Sigmoid colon (tissue), 7 donors: ENCODE results near the gene CNNM2. TPM values are rescaled to one million over a fixed set of nuclear protein-coding genes. Genes with fewer than 3 reads are reported as not detected.

Experiments
- DNase-seq: peaks from one replicate; pipeline ENCODE4 v3.0.0-alpha.2; 2019
- H3K27ac ChIP-seq, 4 donors: fragments of 200-600 bp; sonication (generic); one replicate each; pipeline ENCODE4 v1.5.1; 2016 to 2019; ENCODE audit warnings: mild to moderate bottlenecking in 1 of 4
- H3K27me3 ChIP-seq, 3 donors: fragments of 200-600 bp; sonication (generic); one replicate each; pipeline ENCODE4 v1.5.1; 2019; ENCODE audit warnings: mild to moderate bottlenecking in 1 of 3
- H3K36me3 ChIP-seq, 4 donors: fragments of 200-600 bp; sonication (generic); one replicate each; pipeline ENCODE4 v1.5.1; 2016 to 2019
- H3K4me1 ChIP-seq, 4 donors: fragments of 200-600 bp; sonication (generic); one replicate each; pipeline ENCODE4 v1.5.1; 2017 to 2019
- H3K4me3 ChIP-seq, 4 donors: fragments of 200-600 bp; sonication (generic); one replicate each; pipeline ENCODE4 v1.5.1; 2017 to 2019; ENCODE audit warnings: mild to moderate bottlenecking in 2 of 4, moderate library complexity in 1 of 4
- H3K9me3 ChIP-seq, 4 donors: fragments of 200-600 bp in 3 of 4; sonication (generic) in 3 of 4; one replicate each; pipeline versions ENCODE4 v1.5.1 to v1.6.1; 2013 to 2019
- CTCF ChIP-seq, 4 experiments: fragments of 450-650 bp in 3 of 4; fragments of 200-600 bp in 1 of 4; IDR thresholded peaks; one replicate each; pipeline ENCODE4 v1.5.1; 2016 to 2019; ENCODE audit warnings: antibody characterized with exemption in 4 of 4, mild to moderate bottlenecking in 3 of 4, moderate library complexity in 2 of 4
- EP300 ChIP-seq, 4 donors: sonication (generic); formaldehyde crosslinking; IDR thresholded peaks; one replicate each; pipeline ENCODE4 v1.6.1; 2017; ENCODE audit warnings: antibody characterized with exemption in 4 of 4
- POLR2A ChIP-seq, 2 donors: fragments of 450-650 bp; IDR thresholded peaks; one replicate each; pipeline ENCODE4 v1.6.1; 2016; ENCODE audit warnings: antibody characterized with exemption in 2 of 2, mild to moderate bottlenecking in 2 of 2, moderate library complexity in 2 of 2
- POLR2AphosphoS5 ChIP-seq, 4 donors: sonication (generic); formaldehyde crosslinking; IDR thresholded peaks; one replicate each; pipeline ENCODE4 v1.6.1; 2017; ENCODE audit warnings: antibody characterized with exemption in 4 of 4
- WGBS, 2 donors: extraction: QIAGEN DNeasy Blood & Tissue Kit; methylation state at CpG; one replicate each; pipeline ENCODE4 v1.1.7; 2013; 5-methylcytosine and 5-hydroxymethylcytosine counted together
- intact Hi-C: fragments of 100-400 bp; cut with DNase I; formaldehyde crosslinking; loops from one replicate; pipeline ENCODE4 v1.15.1; 2023
- polyA plus RNA-seq, 3 donors: library from polyadenylated mRNA; stranded (reverse); fragments of 200-250 nt; gene quantifications; one replicate each; pipeline ENCODE4 v1.2.3, GENCODE V29; 2013
- total RNA-seq, 4 donors: library from RNA; depleted of rRNA; stranded (reverse); fragments of >200 nt; gene quantifications; one replicate each; pipeline ENCODE4 v1.1.0, GENCODE V29; 2016
- donor health status: healthy with polysubstance abuse.
- donor health status: Bipolar disorder and iron deficiency.
- donor health status: healthy.

CNNM2 gene
- total and polyA plus RNA-seq, 7 donors = 2.4 to 11.1 (median 5.8) TPM

GRCh38 chr10:102945449-102945848, 27.4 kb downstream of the CNNM2 start:
- H3K27ac ChIP-seq = no peak overlapping the region
- intact Hi-C loops = no loop called here
- TF ChIP-seq CTCF (IDR thresholded peaks at IDR 0.05) (no peak), EP300 (IDR thresholded peaks at IDR 0.05) (no peak), POLR2AphosphoS5 (IDR thresholded peaks at IDR 0.05) (no peak), POLR2A (IDR thresholded peaks at IDR 0.05) (no peak)
- H3K4me3 ChIP-seq = no peak overlapping the region
- no peak for DNase-seq
- 87 to 88% methylated on average over 3 of the region's 3 CpGs for WGBS, 2 donors
- no peaks in the 10 kb centered on the region for H3K36me3 ChIP-seq
- H3K9me3 ChIP-seq = no peaks in the 10 kb centered on the region
- H3K27me3 ChIP-seq = no peaks in the 10 kb centered on the region
- peaks cover 0 to 7% (median 0%) of the 10 kb centered on the region in 4 donors for H3K4me1 ChIP-seq

- no peak for TF ChIP-seq CTCF (IDR thresholded peaks at IDR 0.05)
- no peak for TF ChIP-seq EP300 (IDR thresholded peaks at IDR 0.05)
- TF ChIP-seq POLR2A (IDR thresholded peaks at IDR 0.05) = no peak
- no peak for TF ChIP-seq POLR2AphosphoS5 (IDR thresholded peaks at IDR 0.05)
- intact Hi-C loops = no loop called here
- no peaks in the 10 kb centered on the region for H3K27me3 ChIP-seq
- peaks cover 0 to 7% (median 0%) of the 10 kb centered on the region in 4 donors for H3K4me1 ChIP-seq
- no peak for DNase-seq
- H3K4me3 ChIP-seq = no peak overlapping the region
- H3K9me3 ChIP-seq = no peaks in the 10 kb centered on the region
- 78 to 87% methylated on average over 2 of the region's 2 CpGs for WGBS, 2 donors
- H3K27ac ChIP-seq = no peak overlapping the region
- H3K36me3 ChIP-seq = no peaks in the 10 kb centered on the region
Measured at GRCh38 chr10:102945962-102946361, 27.9 kb downstream of the CNNM2 start.

- Histone ChIP-seq H3K4me1 (peaks cover 0 to 7% (median 0%) of the 10 kb centered on the region in 4 donors), H3K4me3 (no peak overlapping the region), H3K9me3 (no peaks in the 10 kb centered on the region), H3K27me3 (no peaks in the 10 kb centered on the region), H3K36me3 (no peaks in the 10 kb centered on the region), H3K27ac (no peak overlapping the region)
- no peak for TF ChIP-seq CTCF (IDR thresholded peaks at IDR 0.05)
- TF ChIP-seq POLR2AphosphoS5 (IDR thresholded peaks at IDR 0.05) = no peak
- TF ChIP-seq EP300 (IDR thresholded peaks at IDR 0.05) = no peak
- TF ChIP-seq POLR2A (IDR thresholded peaks at IDR 0.05) = no peak
- no peak for DNase-seq
- WGBS, 2 donors = 74 to 78% methylated on average over 2 of the region's 2 CpGs
- intact Hi-C loops = no loop called here
Measured at GRCh38 chr10:102946992-102947391, 28.9 kb downstream of the CNNM2 start.

GRCh38 chr10:102948176-102948575, 30.1 kb downstream of the CNNM2 start:
- Histone ChIP-seq H3K4me1 (peaks cover 0 to 7% (median 0%) of the 10 kb centered on the region in 4 donors), H3K9me3 (no peaks in the 10 kb centered on the region), H3K27me3 (no peaks in the 10 kb centered on the region), H3K4me3 (no peak overlapping the region), H3K36me3 (no peaks in the 10 kb centered on the region), H3K27ac (no peak overlapping the region)
- no peak for TF ChIP-seq POLR2AphosphoS5 (IDR thresholded peaks at IDR 0.05)
- TF ChIP-seq CTCF (IDR thresholded peaks at IDR 0.05) = no peak
- no peak for TF ChIP-seq EP300 (IDR thresholded peaks at IDR 0.05)
- TF ChIP-seq POLR2A (IDR thresholded peaks at IDR 0.05) = no peak
- intact Hi-C loops = no loop called here
- WGBS, 2 donors = 92 to 93% methylated on average over 4 of the region's 4 CpGs
- no peak for DNase-seq

DNA sequence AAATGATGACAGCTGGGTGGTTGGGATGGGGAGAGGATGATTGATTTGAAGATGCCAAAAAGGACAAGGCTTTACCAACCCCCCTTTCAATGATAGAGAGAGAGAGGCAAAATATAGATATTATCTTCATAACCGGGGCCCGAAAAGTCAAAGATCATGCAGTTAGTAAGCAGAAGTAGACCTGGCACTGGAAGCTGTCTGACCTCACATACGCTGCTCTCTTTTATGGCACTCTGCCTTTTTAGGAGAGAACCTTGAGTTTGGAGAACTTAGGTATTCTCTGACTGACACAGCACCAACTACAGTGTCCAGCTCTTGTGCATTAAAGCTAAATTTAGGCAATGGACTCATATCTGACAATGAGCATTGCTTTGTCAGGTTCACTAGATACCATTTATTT, 30.7 kb downstream of the CNNM2 start:
- H3K4me1 ChIP-seq = peaks cover 0 to 7% (median 0%) of the 10 kb centered on the region in 4 donors
- H3K27ac ChIP-seq = no peak overlapping the region
- TF ChIP-seq POLR2AphosphoS5 (IDR thresholded peaks at IDR 0.05) (no peak), EP300 (IDR thresholded peaks at IDR 0.05) (no peak), POLR2A (IDR thresholded peaks at IDR 0.05) (no peak), CTCF (IDR thresholded peaks at IDR 0.05) (no peak)
- 95 to 97% methylated on average over 3 of the region's 3 CpGs for WGBS, 2 donors
- intact Hi-C loops = no loop called here
- no peaks in the 10 kb centered on the region for H3K36me3 ChIP-seq
- no peak overlapping the region for H3K4me3 ChIP-seq
- DNase-seq = no peak
- no peaks in the 10 kb centered on the region for H3K27me3 ChIP-seq
- H3K9me3 ChIP-seq = no peaks in the 10 kb centered on the region
